HepG2 (cell line): Measurements from ENCODE around the gene CHN2. TPM values are rescaled to one million over a fixed set of nuclear protein-coding genes. Genes with fewer than 3 reads are reported as not detected.

Experiments
- AGO2 ChIP-seq: fragments of 200-400 bp; formaldehyde crosslinking; optimal IDR thresholded peaks from 2 replicates; pipeline ENCODE3; 2017; ENCODE audit warnings: mild to moderate bottlenecking, low read depth, low read length, moderate library complexity
- BRCA1 ChIP-seq: sonication (generic); formaldehyde crosslinking; IDR thresholded peaks from 2 replicates; pipeline ENCODE4 v1.4.0; 2020; ENCODE audit warnings: missing genetic modification reagents
- CEBPG ChIP-seq: IDR thresholded peaks from 2 replicates; pipeline ENCODE4 v1.6.1; 2016
- CREM ChIP-seq, 2 experiments: sonication (generic) in 1 of 2; formaldehyde crosslinking in 1 of 2; IDR thresholded peaks; 2 replicates each; pipeline versions ENCODE4 v1.4.0 to v1.6.1; 2016 to 2020; ENCODE audit warnings: antibody characterized with exemption in 1 of 2, mild to moderate bottlenecking in 1 of 2, missing genetic modification reagents in 1 of 2
- FOXO1 ChIP-seq: sonication (generic); formaldehyde crosslinking; IDR thresholded peaks from 2 replicates; pipeline ENCODE4 v1.4.0; 2020; ENCODE audit warnings: missing genetic modification reagents
- IKZF4 ChIP-seq: sonication (generic); formaldehyde crosslinking; IDR thresholded peaks from 2 replicates; pipeline ENCODE4 v1.5.1; 2020; ENCODE audit warnings: borderline replicate concordance, mild to moderate bottlenecking, low read depth, missing genetic modification reagents; ENCODE audit errors: not compliant biosample characterization
- LCORL ChIP-seq, 2 experiments: fragments of 450-650 bp in 1 of 2; sonication (generic) in 1 of 2; formaldehyde crosslinking in 1 of 2; IDR thresholded peaks; 2 replicates each; pipeline versions ENCODE4 v1.5.0 to v1.6.1; 2017 to 2020; ENCODE audit warnings: antibody characterized with exemption in 1 of 2, missing genetic modification reagents in 1 of 2
- NCOR1 ChIP-seq: fragments of 200-600 bp; sonication (generic); IDR thresholded peaks from 2 replicates; pipeline ENCODE4 v1.7.0; 2017; ENCODE audit warnings: antibody characterized with exemption, low read length, borderline replicate concordance
- PBX2 ChIP-seq: IDR thresholded peaks from 2 replicates; pipeline ENCODE4 v1.6.1; 2016; ENCODE audit warnings: control low read depth
- RXRA ChIP-seq: sonication (generic); formaldehyde crosslinking; IDR thresholded peaks from 2 replicates; pipeline ENCODE4 v1.5.1; 2020; ENCODE audit warnings: missing genetic modification reagents
- SOX6 ChIP-seq, 2 experiments: fragments of 450-650 bp in 1 of 2; sonication (generic) in 1 of 2; formaldehyde crosslinking in 1 of 2; IDR thresholded peaks; 2 replicates each; pipeline versions ENCODE4 v1.4.0 to v1.6.1; 2017 to 2020; ENCODE audit warnings: antibody characterized with exemption in 1 of 2, mild to moderate bottlenecking in 1 of 2, missing genetic modification reagents in 1 of 2
- ZBTB44 ChIP-seq: sonication (generic); formaldehyde crosslinking; IDR thresholded peaks from 2 replicates; pipeline ENCODE4 v1.4.0; 2020; ENCODE audit warnings: missing genetic modification reagents
- ZNF230 ChIP-seq: sonication (generic); formaldehyde crosslinking; IDR thresholded peaks from 2 replicates; pipeline ENCODE4 v1.4.0; 2020; ENCODE audit warnings: mild to moderate bottlenecking, missing genetic modification reagents
- ZNF646 ChIP-seq: sonication (generic); formaldehyde crosslinking; IDR thresholded peaks from 2 replicates; pipeline ENCODE4 v1.9.0; 2021; ENCODE audit warnings: mild to moderate bottlenecking, missing genetic modification reagents
- polyA plus RNA-seq, 8 experiments: library from polyadenylated mRNA; depleted of rRNA in 3 of 8; stranded (reverse) in 7 of 8; unstranded in 1 of 8; fragments of >200 nt; fragmentation: Illumina TruSeq in 4 of 8; extraction: Trizol in 4 of 8; gene quantifications; 2 replicates each; pipeline versions ENCODE4 v1.2.1 to v1.2.3, GENCODE V29; 2011 to 2016; ENCODE audit warnings: low read depth in 4 of 8, missing spikeins in 1 of 8, mixed read lengths in 1 of 8; ENCODE audit not compliant: insufficient read depth in 1 of 8
- total RNA-seq, 5 experiments: library from RNA; depleted of rRNA; stranded (reverse); fragments of >200 nt; fragmentation: Illumina TruSeq; extraction: Trizol; gene quantifications; 2 replicates each; pipeline ENCODE4 v1.2.3, GENCODE V29; 2016; ENCODE audit warnings: low read depth in 1 of 5

CHN2 gene
- total and polyA plus RNA-seq, 2 of the 13 experiments (the other 11 are each of a cell fraction or from before 2014, with no cell fraction given) = 23.5 to 30.5 TPM

- no peak for TF ChIP-seq IKZF4
- peak; percentile 34; the same call in 1 of the 2 replicates for TF ChIP-seq CREM (IDR thresholded peaks at IDR 0.05)
- no peak for TF ChIP-seq CREM (CRISPR knock-in tag; IDR thresholded peaks at IDR 0.05)
- peak; percentile 73 for TF ChIP-seq CEBPG
- TF ChIP-seq ZBTB44 = no peak
- no peak for TF ChIP-seq BRCA1
- no peak for TF ChIP-seq SOX6 (IDR thresholded peaks at IDR 0.05)
- peak; percentile 29; the same call in 1 of the 2 replicates for TF ChIP-seq SOX6 (CRISPR knock-in tag; IDR thresholded peaks at IDR 0.05)
- TF ChIP-seq FOXO1 = peak; percentile 24; the same call in 1 of the 2 replicates
- peak; percentile 69; the same call in 1 of the 2 replicates for TF ChIP-seq NCOR1
- no peak for TF ChIP-seq AGO2
- TF ChIP-seq ZNF646 (CRISPR knock-in tag) = 0 out of 2 replicates have a peak, but pooled peaks have one; percentile 24
- TF ChIP-seq RXRA (CRISPR knock-in tag) = peak; percentile 69; the same call in 1 of the 2 replicates
- no peak for TF ChIP-seq LCORL (IDR thresholded peaks at IDR 0.05)
- 0 out of 2 replicates have a peak, but pooled peaks have one; percentile 22 for TF ChIP-seq LCORL (CRISPR knock-in tag; IDR thresholded peaks at IDR 0.05)
- TF ChIP-seq PBX2 (CRISPR knock-in tag) = no peak
- no peak for TF ChIP-seq ZNF230 (CRISPR knock-in tag)
These were observed 135.6 kb downstream of the CHN2 start (continued) for GRCh38 chr7:29330136-29330535.
